HG02938 (cell line): ENCODE results near the gene PRKG1.
A peak's percentile ranks its signal among the peaks of the same experiment; 100 is the strongest.
"Not testable (repeated sequence)": the region's sequence is repeated elsewhere in the genome, so short reads cannot be mapped to it uniquely, and the experiment has no call there.

ENCODE experiments used
- ATAC-seq: cut with Tn5 transposase; IDR thresholded peaks from one replicate; pipeline ENCODE4 v1.9.1; 2021; ENCODE audit warnings: mild to moderate bottlenecking, moderate library complexity; ENCODE audit not compliant: unreplicated experiment

Gene PRKG1

DNA sequence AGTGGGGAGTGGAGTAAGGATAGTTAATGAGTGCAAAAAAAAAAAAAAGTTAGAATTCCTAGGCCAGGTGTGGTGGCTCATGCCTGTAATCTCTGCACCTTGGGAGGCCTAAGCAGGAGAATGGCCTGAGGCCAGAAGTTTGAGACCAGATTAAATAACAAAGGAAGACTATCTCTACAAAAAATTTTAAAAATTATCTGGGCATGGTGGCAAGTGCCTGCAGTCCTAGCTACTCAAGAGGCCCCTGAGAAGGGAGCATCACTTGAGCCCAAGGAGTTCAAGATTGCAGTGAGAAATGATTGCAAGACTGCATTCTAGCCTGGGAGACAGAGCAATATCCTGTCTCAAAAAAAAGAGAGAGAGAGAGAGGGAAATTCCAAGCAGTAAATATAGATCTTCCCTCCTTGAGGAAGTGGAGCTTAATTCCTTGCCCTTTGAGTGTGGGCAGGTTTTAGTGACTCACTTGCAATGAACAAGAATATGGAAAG lies 644.6 kb downstream of the PRKG1 start:
- ATAC-seq, result no peak

- ATAC-seq, result no peak
These were observed 649.8 kb downstream of the PRKG1 start for GRCh38 chr10:51724038-51724437.

DNA sequence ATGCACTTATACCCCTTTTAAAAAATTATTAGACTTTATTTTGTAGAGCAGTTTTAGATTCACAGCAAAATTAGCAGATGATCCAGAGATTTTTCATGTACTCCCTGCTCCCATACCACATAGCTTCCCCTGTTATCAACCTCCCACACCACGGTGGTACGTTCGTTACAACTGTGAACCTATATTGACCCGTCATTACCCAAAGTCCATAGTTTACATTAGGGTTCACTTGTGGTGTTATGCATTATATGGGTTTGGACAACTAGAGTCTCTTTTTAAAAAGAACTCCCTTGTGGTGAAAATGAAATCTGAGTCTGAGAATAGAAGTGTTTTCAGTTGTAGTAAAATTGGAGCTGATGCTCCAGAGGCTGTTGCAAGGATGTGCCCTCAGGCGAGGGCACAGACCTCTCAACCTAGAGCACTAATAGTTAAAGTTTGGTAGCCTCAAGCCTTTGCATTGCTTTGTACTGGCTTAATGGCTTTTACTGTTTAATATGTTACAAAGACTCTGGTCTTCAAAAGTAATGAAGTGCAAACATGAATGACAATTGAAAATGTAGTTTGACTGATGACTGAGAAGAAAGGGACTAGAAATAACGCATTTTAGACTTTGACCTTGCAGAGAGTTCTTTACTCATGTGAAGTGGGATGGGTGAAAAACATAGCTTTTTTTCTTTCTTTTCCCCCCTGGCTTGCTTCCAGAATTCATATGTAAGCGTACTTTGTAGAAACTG lies 655.7 kb downstream of the PRKG1 start:
- no peak for ATAC-seq

DNA sequence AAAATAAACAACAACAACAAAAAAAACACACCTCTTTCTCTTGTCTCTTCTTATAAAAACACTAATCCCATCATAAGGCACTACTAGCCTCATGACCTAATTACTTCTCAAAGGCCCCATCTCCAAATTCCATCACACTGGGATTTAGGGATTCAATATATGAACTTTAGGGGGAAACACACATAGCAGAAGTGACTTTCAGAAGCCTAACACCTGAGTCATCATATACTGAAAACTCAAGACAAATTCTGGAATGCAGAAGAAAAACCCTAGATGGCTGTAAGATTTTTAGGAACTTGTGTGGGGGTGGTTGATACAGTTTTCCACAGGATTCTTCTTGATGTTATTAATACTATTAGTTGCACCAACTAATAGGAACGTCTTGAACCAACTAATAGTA lies 658.8 kb downstream of the PRKG1 start:
- no peak for ATAC-seq

GRCh38 chr10:51743146-51743545 lies 668.9 kb downstream of the PRKG1 start:
- peak; percentile 81 for ATAC-seq

- no peak for ATAC-seq
These were observed 670.1 kb downstream of the PRKG1 start for GRCh38 chr10:51744235-51745000.

- no peak for ATAC-seq
These were observed 671.1 kb downstream of the PRKG1 start for GRCh38 chr10:51745397-51745796.

DNA sequence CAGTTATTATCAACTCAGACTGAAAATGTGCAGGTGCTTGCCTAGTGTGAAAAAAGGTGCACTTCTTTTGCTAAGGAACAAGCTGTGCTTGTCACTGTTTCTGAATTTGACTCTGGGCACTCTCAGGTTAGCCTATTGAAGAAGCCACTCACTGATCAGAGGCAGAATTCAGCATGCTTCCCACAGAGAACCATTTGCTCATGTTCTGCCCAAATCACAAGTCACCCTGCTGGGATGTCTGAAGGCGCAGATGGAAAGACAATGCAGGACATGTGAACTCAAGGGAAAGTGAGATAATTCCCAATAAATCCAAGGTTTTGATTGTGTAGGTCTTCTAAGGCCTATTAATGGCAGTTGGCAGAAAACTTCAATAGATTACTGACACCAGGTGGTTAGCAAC lies 672.9 kb downstream of the PRKG1 start:
- no peak for ATAC-seq

GRCh38 chr10:51748959-51749358 lies 674.7 kb downstream of the PRKG1 start:
- no peak for ATAC-seq

DNA sequence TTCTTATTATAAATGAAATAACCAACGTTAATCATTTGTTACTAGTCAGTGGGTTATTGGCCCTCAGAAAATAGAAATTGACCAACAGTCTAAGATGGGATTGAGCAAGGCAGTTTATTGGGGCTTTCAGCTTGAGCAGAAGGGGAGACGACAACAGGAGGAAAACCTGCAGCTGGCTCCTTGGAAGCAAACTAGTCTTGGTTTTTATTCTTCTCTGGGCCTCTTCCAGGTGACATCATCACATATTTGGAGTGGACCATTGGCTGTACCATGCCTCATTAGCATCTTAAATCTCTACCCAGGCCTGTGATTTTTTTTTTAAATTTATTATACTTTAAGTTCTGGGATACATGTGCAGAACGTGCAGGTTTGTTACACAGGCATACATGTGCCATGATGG lies 684.1 kb downstream of the PRKG1 start:
- ATAC-seq, result no peak

DNA sequence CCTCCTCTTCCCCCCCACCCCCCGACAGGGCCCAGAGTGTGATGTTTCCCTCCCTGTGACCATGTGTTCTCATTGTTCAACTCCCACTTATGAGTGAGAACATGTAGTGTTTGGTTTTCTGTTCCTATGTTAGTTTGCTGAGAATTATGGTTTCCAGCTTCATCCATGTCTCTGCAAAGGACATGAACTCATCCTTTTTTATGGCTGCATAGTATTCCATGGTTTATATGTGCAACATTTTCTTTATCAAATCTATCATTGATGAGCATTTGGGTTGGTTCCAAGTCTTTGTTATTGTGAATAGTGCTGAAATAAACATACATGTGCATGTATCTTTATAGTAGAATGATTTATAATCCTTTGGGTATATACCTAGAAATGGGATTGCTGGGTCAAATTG lies 684.6 kb downstream of the PRKG1 start:
- not testable (repeated sequence) for ATAC-seq

DNA sequence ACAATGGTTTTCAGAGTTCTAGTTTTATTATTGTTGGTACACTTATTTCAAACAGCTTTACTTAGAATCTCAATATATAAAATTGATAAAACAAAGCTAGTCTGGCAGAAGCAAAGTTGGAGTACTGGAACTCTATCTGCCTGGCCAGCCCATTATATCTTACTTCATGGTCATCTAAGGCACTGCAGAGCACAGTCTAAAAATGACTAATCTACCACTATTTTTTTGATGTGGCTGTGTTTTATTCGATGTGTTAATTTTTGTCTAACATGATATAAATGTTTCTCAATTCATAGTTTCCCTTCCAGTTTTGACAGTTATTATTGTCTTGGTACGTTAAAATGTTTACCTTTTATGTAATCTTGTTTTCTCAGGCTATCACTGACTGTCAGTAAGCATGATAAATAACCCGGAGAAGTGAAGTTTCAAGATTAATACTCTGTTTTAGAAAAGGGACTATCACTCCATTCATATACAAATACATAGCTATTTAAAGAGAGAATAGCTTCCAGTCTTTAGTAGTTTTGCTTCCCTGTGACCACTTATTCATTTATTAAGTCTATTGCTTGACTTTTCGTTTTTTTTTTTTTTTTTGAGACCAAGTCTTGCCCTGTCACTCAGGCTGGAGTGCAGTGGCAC lies 685.7 kb downstream of the PRKG1 start:
- ATAC-seq, result peak; percentile 46

DNA sequence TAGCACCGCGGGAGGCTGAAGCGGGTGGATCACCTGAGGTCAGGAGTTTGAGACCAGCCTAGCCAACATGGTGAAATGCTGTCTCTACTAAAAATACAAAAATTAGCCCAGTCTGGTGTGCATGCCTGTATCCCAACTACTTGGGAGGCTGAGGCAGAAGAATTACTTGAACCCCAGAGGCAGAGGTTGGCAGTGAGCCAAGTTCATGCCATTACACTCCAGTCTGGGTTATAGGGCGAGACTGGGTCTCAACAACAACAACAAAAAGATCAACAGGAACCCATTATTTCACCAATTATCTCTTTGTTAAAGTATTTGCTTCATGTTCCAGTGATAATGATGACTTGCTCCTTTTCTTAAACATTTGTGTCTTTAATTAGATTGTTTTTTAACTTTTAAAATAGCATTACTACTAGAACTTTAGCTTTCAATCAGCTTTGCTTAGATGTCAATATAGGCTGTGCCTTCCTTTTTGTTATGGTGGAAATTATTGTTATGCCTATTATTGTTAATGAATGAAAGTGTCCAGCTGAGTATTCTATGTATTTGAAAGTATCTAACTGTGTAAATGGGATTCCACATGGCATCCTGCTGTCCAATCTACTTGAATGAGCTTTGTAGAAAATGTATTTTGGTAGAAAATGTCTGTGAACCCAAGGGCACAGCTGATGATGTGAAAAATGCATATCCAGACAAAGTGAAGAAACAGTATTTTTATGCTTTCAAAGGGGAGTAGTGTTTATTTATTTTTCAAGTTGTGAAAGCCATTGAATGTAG lies 686.8 kb downstream of the PRKG1 start:
- no peak for ATAC-seq

- ATAC-seq, result no peak
These were observed 689.5 kb downstream of the PRKG1 start for GRCh38 chr10:51763746-51764145.

DNA sequence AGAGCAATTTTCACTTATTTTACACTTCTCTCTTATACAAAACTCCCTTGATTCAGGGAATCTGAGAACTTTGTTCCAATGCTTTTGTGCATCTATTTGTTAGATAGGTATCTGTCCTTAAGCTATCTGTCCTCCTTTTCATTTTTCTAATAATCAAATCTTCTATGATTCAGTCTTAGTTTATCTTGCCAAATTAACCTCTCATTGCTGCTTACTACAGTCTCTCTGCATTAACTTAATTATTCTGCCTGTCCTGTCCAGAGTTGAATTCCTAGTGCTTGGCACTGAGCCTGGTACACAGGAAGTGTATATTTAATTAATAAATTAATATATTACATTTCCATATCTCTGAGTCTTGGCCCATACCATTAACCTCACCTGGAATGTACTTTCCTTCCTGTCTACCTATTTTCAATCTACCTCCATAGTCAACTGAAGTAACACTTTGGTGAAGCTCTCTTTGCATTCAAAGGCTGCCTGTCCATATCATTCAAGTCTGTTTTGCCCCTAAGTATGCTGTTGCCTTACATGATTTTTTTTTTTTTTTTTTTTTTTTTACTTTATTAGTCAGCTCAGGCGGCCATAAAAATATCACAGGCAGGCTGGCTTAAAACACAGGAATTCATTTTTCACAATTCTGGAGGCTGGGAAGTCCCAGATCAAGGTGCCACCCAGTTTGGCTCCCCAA lies 691.1 kb downstream of the PRKG1 start:
- ATAC-seq, result no peak

DNA sequence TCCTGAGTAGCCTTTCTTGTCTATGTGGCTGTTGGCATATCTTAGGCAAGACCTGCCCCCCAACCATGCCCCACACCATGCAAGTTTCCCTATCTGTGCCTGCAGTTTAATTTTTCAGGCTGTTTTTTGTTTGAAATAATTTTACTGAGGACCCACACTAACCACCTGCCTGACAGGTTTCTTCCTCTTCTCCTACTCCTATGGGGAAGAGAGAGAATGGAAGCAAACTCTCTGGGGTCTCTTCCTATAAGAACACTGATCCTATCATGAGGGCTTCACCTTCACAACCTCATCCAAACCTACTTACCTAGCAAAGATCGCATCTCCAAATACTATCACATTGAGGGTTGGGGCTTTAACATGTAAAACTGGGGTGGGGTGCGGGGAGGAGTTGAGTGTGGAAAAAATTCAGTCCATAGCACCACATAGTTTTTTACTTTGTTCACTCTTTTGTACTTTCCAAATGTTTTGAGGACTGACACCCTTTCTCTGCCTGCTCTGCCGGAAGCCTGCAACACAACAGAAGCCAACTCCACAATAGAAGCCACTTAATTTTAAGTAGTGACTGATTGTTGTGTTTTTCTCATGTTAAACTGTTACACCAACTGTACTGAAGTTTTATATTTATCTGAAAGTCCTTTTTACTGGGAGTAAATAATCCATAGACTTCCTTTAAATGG lies 692.3 kb downstream of the PRKG1 start:
- ATAC-seq, result no peak

- no peak for ATAC-seq
These were observed 692.9 kb downstream of the PRKG1 start for GRCh38 chr10:51767103-51767763.

GRCh38 chr10:51768886-51769465 lies 694.7 kb downstream of the PRKG1 start:
- ATAC-seq, result no peak

GRCh38 chr10:51770709-51771108 lies 696.4 kb downstream of the PRKG1 start:
- no peak for ATAC-seq
